ENCODE measurements around the gene HPSE2.

Gene HPSE2

GRCh38 chr10:98472196-98472595 lies 763.5 kb downstream of the HPSE2 start:
- TF ChIP-seq OSR1 (CRISPR knock-in tag; IDR thresholded peaks at IDR 0.05) (no peak), PPARA (CRISPR knock-in tag; IDR thresholded peaks at IDR 0.05; ENCODE audit: borderline replicate concordance) (no peak), RARB (CRISPR knock-in tag; IDR thresholded peaks at IDR 0.05) (no peak), SNAI2 (CRISPR knock-in tag; IDR thresholded peaks at IDR 0.05) (no peak), ARNTL (CRISPR knock-in tag; IDR thresholded peaks at IDR 0.05; ENCODE audit: borderline replicate concordance, low read depth) (no peak), ZNF70 (CRISPR knock-in tag; IDR thresholded peaks at IDR 0.05) (no peak), TOX (CRISPR knock-in tag; IDR thresholded peaks at IDR 0.05; ENCODE audit: borderline replicate concordance) (no peak)
- TF ChIP-seq, protein P1, sequence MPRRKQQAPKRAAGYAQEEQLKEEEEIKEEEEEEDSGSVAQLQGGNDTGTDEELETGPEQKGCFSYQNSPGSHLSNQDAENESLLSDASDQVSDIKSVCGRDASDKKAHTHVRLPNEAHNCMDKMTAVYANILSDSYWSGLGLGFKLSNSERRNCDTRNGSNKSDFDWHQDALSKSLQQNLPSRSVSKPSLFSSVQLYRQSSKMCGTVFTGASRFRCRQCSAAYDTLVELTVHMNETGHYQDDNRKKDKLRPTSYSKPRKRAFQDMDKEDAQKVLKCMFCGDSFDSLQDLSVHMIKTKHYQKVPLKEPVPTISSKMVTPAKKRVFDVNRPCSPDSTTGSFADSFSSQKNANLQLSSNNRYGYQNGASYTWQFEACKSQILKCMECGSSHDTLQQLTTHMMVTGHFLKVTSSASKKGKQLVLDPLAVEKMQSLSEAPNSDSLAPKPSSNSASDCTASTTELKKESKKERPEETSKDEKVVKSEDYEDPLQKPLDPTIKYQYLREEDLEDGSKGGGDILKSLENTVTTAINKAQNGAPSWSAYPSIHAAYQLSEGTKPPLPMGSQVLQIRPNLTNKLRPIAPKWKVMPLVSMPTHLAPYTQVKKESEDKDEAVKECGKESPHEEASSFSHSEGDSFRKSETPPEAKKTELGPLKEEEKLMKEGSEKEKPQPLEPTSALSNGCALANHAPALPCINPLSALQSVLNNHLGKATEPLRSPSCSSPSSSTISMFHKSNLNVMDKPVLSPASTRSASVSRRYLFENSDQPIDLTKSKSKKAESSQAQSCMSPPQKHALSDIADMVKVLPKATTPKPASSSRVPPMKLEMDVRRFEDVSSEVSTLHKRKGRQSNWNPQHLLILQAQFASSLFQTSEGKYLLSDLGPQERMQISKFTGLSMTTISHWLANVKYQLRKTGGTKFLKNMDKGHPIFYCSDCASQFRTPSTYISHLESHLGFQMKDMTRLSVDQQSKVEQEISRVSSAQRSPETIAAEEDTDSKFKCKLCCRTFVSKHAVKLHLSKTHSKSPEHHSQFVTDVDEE (CRISPR knock-in tag; IDR thresholded peaks at IDR 0.05): no peak
- TF ChIP-seq, protein P2, sequence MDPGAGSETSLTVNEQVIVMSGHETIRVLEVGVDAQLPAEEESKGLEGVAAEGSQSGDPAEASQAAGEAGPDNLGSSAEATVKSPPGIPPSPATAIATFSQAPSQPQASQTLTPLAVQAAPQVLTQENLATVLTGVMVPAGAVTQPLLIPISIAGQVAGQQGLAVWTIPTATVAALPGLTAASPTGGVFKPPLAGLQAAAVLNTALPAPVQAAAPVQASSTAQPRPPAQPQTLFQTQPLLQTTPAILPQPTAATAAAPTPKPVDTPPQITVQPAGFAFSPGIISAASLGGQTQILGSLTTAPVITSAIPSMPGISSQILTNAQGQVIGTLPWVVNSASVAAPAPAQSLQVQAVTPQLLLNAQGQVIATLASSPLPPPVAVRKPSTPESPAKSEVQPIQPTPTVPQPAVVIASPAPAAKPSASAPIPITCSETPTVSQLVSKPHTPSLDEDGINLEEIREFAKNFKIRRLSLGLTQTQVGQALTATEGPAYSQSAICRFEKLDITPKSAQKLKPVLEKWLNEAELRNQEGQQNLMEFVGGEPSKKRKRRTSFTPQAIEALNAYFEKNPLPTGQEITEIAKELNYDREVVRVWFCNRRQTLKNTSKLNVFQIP (CRISPR knock-in tag; IDR thresholded peaks at IDR 0.05; ENCODE audit: borderline replicate concordance, low read depth): no peak
- TF ChIP-seq, protein P3, sequence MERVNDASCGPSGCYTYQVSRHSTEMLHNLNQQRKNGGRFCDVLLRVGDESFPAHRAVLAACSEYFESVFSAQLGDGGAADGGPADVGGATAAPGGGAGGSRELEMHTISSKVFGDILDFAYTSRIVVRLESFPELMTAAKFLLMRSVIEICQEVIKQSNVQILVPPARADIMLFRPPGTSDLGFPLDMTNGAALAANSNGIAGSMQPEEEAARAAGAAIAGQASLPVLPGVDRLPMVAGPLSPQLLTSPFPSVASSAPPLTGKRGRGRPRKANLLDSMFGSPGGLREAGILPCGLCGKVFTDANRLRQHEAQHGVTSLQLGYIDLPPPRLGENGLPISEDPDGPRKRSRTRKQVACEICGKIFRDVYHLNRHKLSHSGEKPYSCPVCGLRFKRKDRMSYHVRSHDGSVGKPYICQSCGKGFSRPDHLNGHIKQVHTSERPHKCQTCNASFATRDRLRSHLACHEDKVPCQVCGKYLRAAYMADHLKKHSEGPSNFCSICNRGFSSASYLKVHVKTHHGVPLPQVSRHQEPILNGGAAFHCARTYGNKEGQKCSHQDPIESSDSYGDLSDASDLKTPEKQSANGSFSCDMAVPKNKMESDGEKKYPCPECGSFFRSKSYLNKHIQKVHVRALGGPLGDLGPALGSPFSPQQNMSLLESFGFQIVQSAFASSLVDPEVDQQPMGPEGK (CRISPR knock-in tag; IDR thresholded peaks at IDR 0.05; ENCODE audit: borderline replicate concordance): no peak
- no peak for ATAC-seq

GRCh38 chr10:98470850-98471249 lies 764.8 kb downstream of the HPSE2 start:
- no peak for ATAC-seq
- TF ChIP-seq OSR1 (CRISPR knock-in tag; IDR thresholded peaks at IDR 0.05): no peak
- no peak for TF ChIP-seq SNAI2 (CRISPR knock-in tag; IDR thresholded peaks at IDR 0.05)
- TF ChIP-seq GLIS3 (CRISPR knock-in tag; IDR thresholded peaks at IDR 0.05): no peak
- TF ChIP-seq ZNF8 (CRISPR knock-in tag; IDR thresholded peaks at IDR 0.05): no peak
- no peak for TF ChIP-seq TCF4 (CRISPR knock-in tag; IDR thresholded peaks at IDR 0.05; ENCODE audit: borderline replicate concordance)
- TF ChIP-seq RARB (CRISPR knock-in tag; IDR thresholded peaks at IDR 0.05): no peak

DNA sequence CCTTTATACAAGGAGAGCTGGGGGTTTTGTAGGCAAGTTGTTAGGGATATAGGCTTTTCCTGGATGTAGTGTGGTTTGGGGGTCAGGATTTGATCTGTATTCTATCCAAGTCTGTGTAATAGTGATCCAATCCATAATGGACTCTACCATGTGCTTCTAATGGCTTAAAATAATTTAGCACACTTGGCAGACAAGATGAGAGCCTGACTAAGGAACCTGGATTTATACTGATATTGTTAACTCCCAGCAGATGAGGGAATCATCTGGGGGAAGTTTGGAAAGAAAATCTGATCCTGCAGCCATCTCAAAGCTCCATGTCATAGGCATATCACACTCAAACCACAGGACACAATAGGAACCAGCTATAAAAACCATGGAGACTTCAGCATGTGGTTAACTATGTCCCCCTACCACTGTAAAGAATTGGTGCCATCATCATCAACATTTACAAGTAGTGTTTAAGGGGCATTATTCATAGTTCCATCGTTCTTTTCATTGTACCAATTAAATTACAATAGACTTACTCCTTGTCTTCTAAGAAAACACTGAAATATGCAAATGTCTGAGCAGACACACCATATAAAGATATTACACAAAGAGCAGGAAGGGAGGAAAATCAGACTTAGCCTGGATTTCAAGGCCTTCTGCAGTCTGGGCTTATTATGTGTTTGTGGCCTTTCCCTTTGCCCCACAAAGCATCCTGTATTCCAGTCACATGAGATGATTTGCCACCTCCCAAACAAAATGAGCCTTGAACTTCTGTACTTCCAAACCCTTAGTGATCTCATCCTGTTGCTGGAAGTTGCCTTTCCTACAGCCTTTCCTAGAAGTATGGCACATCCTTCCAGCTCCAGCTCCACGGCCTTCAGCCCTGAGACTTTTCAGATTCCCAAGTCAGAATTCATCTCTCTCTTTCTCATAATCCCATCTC lies 766.4 kb downstream of the HPSE2 start:
- ATAC-seq: no peak
- TF ChIP-seq GLIS3 (CRISPR knock-in tag; IDR thresholded peaks at IDR 0.05) (no peak), RARB (CRISPR knock-in tag; IDR thresholded peaks at IDR 0.05) (no peak), OSR1 (CRISPR knock-in tag; IDR thresholded peaks at IDR 0.05) (no peak), ZFP30 (CRISPR knock-in tag; IDR thresholded peaks at IDR 0.05) (no peak), ISL1 (CRISPR knock-in tag; IDR thresholded peaks at IDR 0.05) (no peak), ZNF8 (CRISPR knock-in tag; IDR thresholded peaks at IDR 0.05) (no peak), ZC3H10 (CRISPR knock-in tag; IDR thresholded peaks at IDR 0.05) (no peak), ZNF565 (CRISPR knock-in tag; conservative IDR thresholded peaks at IDR 0.05; ENCODE audit: low read depth) (no peak), PPARA (CRISPR knock-in tag; IDR thresholded peaks at IDR 0.05; ENCODE audit: borderline replicate concordance) (no peak), CSDC2 (CRISPR knock-in tag; IDR thresholded peaks at IDR 0.05) (no peak), TCF4 (CRISPR knock-in tag; IDR thresholded peaks at IDR 0.05; ENCODE audit: borderline replicate concordance) (no peak), ESRRG (CRISPR knock-in tag; IDR thresholded peaks at IDR 0.05) (no peak), ZNF70 (CRISPR knock-in tag; IDR thresholded peaks at IDR 0.05) (no peak)
- TF ChIP-seq, protein P3 (CRISPR knock-in tag; IDR thresholded peaks at IDR 0.05; ENCODE audit: borderline replicate concordance): no peak
- TF ChIP-seq, protein P4, sequence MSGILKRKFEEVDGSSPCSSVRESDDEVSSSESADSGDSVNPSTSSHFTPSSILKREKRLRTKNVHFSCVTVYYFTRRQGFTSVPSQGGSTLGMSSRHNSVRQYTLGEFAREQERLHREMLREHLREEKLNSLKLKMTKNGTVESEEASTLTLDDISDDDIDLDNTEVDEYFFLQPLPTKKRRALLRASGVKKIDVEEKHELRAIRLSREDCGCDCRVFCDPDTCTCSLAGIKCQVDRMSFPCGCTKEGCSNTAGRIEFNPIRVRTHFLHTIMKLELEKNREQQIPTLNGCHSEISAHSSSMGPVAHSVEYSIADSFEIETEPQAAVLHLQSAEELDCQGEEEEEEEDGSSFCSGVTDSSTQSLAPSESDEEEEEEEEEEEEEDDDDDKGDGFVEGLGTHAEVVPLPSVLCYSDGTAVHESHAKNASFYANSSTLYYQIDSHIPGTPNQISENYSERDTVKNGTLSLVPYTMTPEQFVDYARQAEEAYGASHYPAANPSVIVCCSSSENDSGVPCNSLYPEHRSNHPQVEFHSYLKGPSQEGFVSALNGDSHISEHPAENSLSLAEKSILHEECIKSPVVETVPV (CRISPR knock-in tag; IDR thresholded peaks at IDR 0.05): no peak
- TF ChIP-seq, protein P5, sequence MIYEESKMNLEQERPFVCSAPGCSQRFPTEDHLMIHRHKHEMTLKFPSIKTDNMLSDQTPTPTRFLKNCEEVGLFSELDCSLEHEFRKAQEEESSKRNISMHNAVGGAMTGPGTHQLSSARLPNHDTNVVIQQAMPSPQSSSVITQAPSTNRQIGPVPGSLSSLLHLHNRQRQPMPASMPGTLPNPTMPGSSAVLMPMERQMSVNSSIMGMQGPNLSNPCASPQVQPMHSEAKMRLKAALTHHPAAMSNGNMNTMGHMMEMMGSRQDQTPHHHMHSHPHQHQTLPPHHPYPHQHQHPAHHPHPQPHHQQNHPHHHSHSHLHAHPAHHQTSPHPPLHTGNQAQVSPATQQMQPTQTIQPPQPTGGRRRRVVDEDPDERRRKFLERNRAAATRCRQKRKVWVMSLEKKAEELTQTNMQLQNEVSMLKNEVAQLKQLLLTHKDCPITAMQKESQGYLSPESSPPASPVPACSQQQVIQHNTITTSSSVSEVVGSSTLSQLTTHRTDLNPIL (CRISPR knock-in tag; IDR thresholded peaks at IDR 0.05; ENCODE audit: low read depth): no peak
- TF ChIP-seq, protein P2 (CRISPR knock-in tag; IDR thresholded peaks at IDR 0.05; ENCODE audit: borderline replicate concordance, low read depth): no peak
